ENCODE results near the gene FOXN4.

GRCh38 chr12:109258201-109258600, 50.9 kb downstream of the FOXN4 start:
- TF ChIP-seq CTCF (IDR thresholded peaks at IDR 0.05) (no peak), POLR2A (IDR thresholded peaks at IDR 0.05) (no peak), POLR2AphosphoS5 (IDR thresholded peaks at IDR 0.05; ENCODE audit: insufficient read depth in 1 of 2, low read depth in 1 of 2) (no peak)

Measured in vagina (tissue), 2 donors.